Lung (tissue), 12 donors: ENCODE measurements around the gene DIS3L2. TPM values are rescaled to one million over a fixed set of nuclear protein-coding genes. Genes with fewer than 3 reads are reported as not detected.

Experiments
- ATAC-seq: fragments of 200-7000 bp; cut with Tn5 transposase; one replicate; pipeline ENCODE4 v1.9.1; 2020; ENCODE audit warnings: moderate number of reproducible peaks; ENCODE audit not compliant: insufficient read depth, low FRiP score
- DNase-seq, 3 donors: peaks; one replicate each; pipeline ENCODE4 v3.0.0-alpha.2; 2013 to 2017
- H3K27ac ChIP-seq, 2 donors: one replicate each; pipeline ENCODE4 v1.5.1; 2013; ENCODE audit warnings: mild to moderate bottlenecking in 2 of 2, moderate library complexity in 2 of 2, control low read depth in 1 of 2, inconsistent platforms in 1 of 2, low read depth in 1 of 2, low read length in 1 of 2
- H3K27me3 ChIP-seq, 3 donors: one replicate each; pipeline ENCODE4 v1.5.1; 2013; ENCODE audit warnings: low read length in 2 of 3; ENCODE audit not compliant: control insufficient read depth in 3 of 3, insufficient read depth in 3 of 3
- H3K36me3 ChIP-seq, 4 donors: one replicate each; pipeline ENCODE4 v1.5.1; 2013; ENCODE audit warnings: low read length in 4 of 4, mild to moderate bottlenecking in 1 of 4, moderate library complexity in 1 of 4; ENCODE audit not compliant: control insufficient read depth in 4 of 4, insufficient read depth in 4 of 4
- H3K4me1 ChIP-seq, 5 donors: one replicate each; pipeline ENCODE4 v1.5.1; 2013; ENCODE audit warnings: low read length in 5 of 5, mild to moderate bottlenecking in 2 of 5, moderate library complexity in 1 of 5; ENCODE audit not compliant: control insufficient read depth in 5 of 5, insufficient read depth in 5 of 5
- H3K4me3 ChIP-seq: one replicate; pipeline ENCODE4 v1.5.1; 2013; ENCODE audit warnings: mild to moderate bottlenecking, control low read depth, moderate library complexity
- H3K9ac ChIP-seq, 2 donors: one replicate each; pipeline ENCODE4 v1.5.1; 2013; ENCODE audit warnings: low read length in 2 of 2, control low read depth in 1 of 2; ENCODE audit not compliant: insufficient read depth in 1 of 2
- H3K9me3 ChIP-seq, 4 donors: one replicate each; pipeline ENCODE4 v1.5.1; 2013; ENCODE audit warnings: low read length in 3 of 4, mild to moderate bottlenecking in 1 of 4, moderate library complexity in 1 of 4; ENCODE audit not compliant: control insufficient read depth in 4 of 4, insufficient read depth in 3 of 4
- CTCF ChIP-seq: IDR thresholded peaks from 2 replicates; pipeline ENCODE4 v1.5.1; 2012; ENCODE audit warnings: mild to moderate bottlenecking; ENCODE audit errors: control extremely low read depth, extremely low read depth
- WGBS, 2 donors: extraction: QIAGEN DNeasy Blood & Tissue Kit; methylation state at CpG; one replicate each; pipeline ENCODE4 v1.1.7; 2013; 5-methylcytosine and 5-hydroxymethylcytosine counted together
- polyA plus RNA-seq, 2 donors: library from polyadenylated mRNA; stranded (reverse); fragments of 200-250 nt; gene quantifications; one replicate each; pipeline ENCODE4 v1.2.1, GENCODE V29; 2013
- total RNA-seq, 2 donors: library from RNA; depleted of rRNA in 1 of 2; stranded (reverse); fragments of >200 nt in 1 of 2; gene quantifications; one replicate each; pipeline ENCODE4 v1.2.1, GENCODE V29; 2014 to 2021
- donor health status: control.
- donor health status: control.
- donor health status: Bipolar disorder and iron deficiency.
- donor health status: healthy.
- donor health status: DM: yes; HTN: yes; CAD: no.

Gene DIS3L2
- total and polyA plus RNA-seq, 4 donors = 12.7 to 41.0 (median 31.1) TPM

- H3K36me3 ChIP-seq = peaks cover 0 to 7% (median 2%) of the 10 kb centered on the region in 4 donors
- WGBS, 2 donors = 90 to 91% methylated on average over 5 of the region's 5 CpGs
- no peak for DNase-seq
- H3K4me3 ChIP-seq = no peak overlapping the region
- TF ChIP-seq CTCF = no peak
- ATAC-seq = no peak
- H3K9me3 ChIP-seq = no peaks in the 10 kb centered on the region
- H3K9ac ChIP-seq = no peak overlapping the region
- no peaks in the 10 kb centered on the region for H3K27me3 ChIP-seq
- no peak overlapping the region for H3K27ac ChIP-seq
- H3K4me1 ChIP-seq = peaks cover 0 to 3% (median 0%) of the 10 kb centered on the region in 5 donors
Measured at GRCh38 chr2:232126301-232127099, 165.0 kb downstream of the DIS3L2 start.

- WGBS, 2 donors = 47 to 70% methylated on average over 4 of the region's 4 CpGs
- no peak overlapping the region for H3K4me3 ChIP-seq
- H3K9me3 ChIP-seq = no peaks in the 10 kb centered on the region
- no peak for TF ChIP-seq CTCF
- H3K36me3 ChIP-seq = peaks cover 5 to 14% (median 11%) of the 10 kb centered on the region in 4 donors
- no peak overlapping the region for H3K9ac ChIP-seq
- H3K4me1 ChIP-seq = peaks cover 0 to 3% (median 0%) of the 10 kb centered on the region in 5 donors
- H3K27ac ChIP-seq = no peak overlapping the region
- peak in 1 of 3 donors; percentile 23 for DNase-seq
- no peaks in the 10 kb centered on the region for H3K27me3 ChIP-seq
- no peak for ATAC-seq
Measured at GRCh38 chr2:232129483-232129882, 168.0 kb downstream of the DIS3L2 start.

GRCh38 chr2:232132181-232132580, 170.7 kb downstream of the DIS3L2 start:
- no peak for TF ChIP-seq CTCF
- Histone ChIP-seq H3K9ac (no peak overlapping the region), H3K9me3 (no peaks in the 10 kb centered on the region), H3K27me3 (no peaks in the 10 kb centered on the region), H3K4me3 (no peak overlapping the region), H3K4me1 (peaks cover 0 to 3% (median 0%) of the 10 kb centered on the region in 5 donors), H3K27ac (no peak overlapping the region), H3K36me3 (peaks cover 5 to 16% (median 9%) of the 10 kb centered on the region in 4 donors)
- DNase-seq = peak in 2 of 3 donors; percentile 12 to 47
- WGBS, 2 donors = 79 to 86% methylated on average over 3 of the region's 3 CpGs
- no peak for ATAC-seq
